ENCODE data around the gene ANKMY1. TPM values are rescaled to one million over a fixed set of nuclear protein-coding genes. Genes with fewer than 3 reads are reported as not detected.

ANKMY1 gene
- total and polyA plus RNA-seq, 2 of the 13 experiments (the other 11 are each of a cell fraction or from before 2014, with no cell fraction given), result 11.7 to 18.8 TPM

DNA sequence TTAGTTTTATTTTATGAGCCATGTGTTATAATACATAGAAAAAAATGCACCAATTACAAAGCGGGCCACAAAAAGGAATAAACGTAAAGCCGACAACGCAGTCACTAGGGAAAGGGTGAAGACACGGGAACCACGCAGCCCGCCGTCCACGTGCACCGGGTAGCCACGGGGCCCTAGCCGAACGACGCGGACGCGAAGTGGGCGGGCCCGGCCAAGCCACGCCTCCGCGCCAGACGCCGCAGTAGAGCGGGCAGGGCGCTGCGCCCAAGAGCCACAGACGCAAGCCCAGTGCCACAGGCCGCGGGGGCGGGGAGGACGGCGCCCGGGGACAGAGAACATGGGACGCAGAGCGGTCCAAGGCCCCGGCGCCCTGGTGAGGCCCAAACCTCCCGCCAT is 2.3 kb upstream of the ANKMY1 start, which contains the start of gene DUSP28 (continued):
- TF ChIP-seq YEATS2 (CRISPR knock-in tag; IDR thresholded peaks at IDR 0.05; ENCODE audit: borderline replicate concordance) (peak; percentile 77; the same call in 1 of the 2 replicates), TGIF2 (CRISPR knock-in tag; IDR thresholded peaks at IDR 0.05) (peak; percentile 95), ZNF205 (CRISPR knock-in tag; IDR thresholded peaks at IDR 0.05) (0 out of 2 replicates have a peak, but pooled peaks have one; percentile 30), FOXM1 (CRISPR knock-in tag; IDR thresholded peaks at IDR 0.05) (peak; percentile 30; the same call in 1 of the 2 replicates), ZKSCAN5 (CRISPR knock-in tag; IDR thresholded peaks at IDR 0.05) (no peak), POLR2A (IDR thresholded peaks at IDR 0.05; ENCODE audit: insufficient read depth in 1 of 2, low read depth in 2 of 2, low read length in 2 of 2) (peak in 1 of 2 experiments; percentile 81; a peak in 2 of 4 replicates), ZNF329 (CRISPR knock-in tag; IDR thresholded peaks at IDR 0.05; ENCODE audit: low read depth) (peak; percentile 2; the same call in 1 of the 2 replicates), PPARG (CRISPR knock-in tag; conservative IDR thresholded peaks at IDR 0.05) (peak; percentile 76), MAZ (IDR thresholded peaks at IDR 0.05; ENCODE audit: borderline replicate concordance, low read depth, low read length) (no peak; the same call in 1 of the 2 replicates), MAZ (CRISPR knock-in tag; IDR thresholded peaks at IDR 0.05; ENCODE audit: low read depth) (peak; percentile 39; the same call in 1 of the 2 replicates), ZNF431 (CRISPR knock-in tag; IDR thresholded peaks at IDR 0.05; ENCODE audit: borderline replicate concordance, low read depth) (no peak; the same call in 1 of the 2 replicates), GATA4 (IDR thresholded peaks at IDR 0.05; ENCODE audit: borderline replicate concordance, low read depth) (peak; percentile 36), ZKSCAN1 (IDR thresholded peaks at IDR 0.05; ENCODE audit: low read length) (no peak), JUN (CRISPR knock-in tag; IDR thresholded peaks at IDR 0.05) (no peak), MIER3 (CRISPR knock-in tag; IDR thresholded peaks at IDR 0.05; ENCODE audit: borderline replicate concordance) (peak; percentile 65; the same call in 1 of the 2 replicates), IKZF4 (CRISPR knock-in tag; IDR thresholded peaks at IDR 0.05; ENCODE audit: borderline replicate concordance, low read depth, not compliant biosample characterization) (no peak), ZNF296 (CRISPR knock-in tag; conservative IDR thresholded peaks at IDR 0.05) (0 out of 2 replicates have a peak, but pooled peaks have one; percentile 76), FOXK1 (CRISPR knock-in tag; IDR thresholded peaks at IDR 0.05; ENCODE audit: borderline replicate concordance, low read depth) (peak; percentile 66; the same call in 1 of the 2 replicates), MBNL3 (CRISPR knock-in tag; conservative IDR thresholded peaks at IDR 0.05) (no peak)
- TF ChIP-seq, protein P1, sequence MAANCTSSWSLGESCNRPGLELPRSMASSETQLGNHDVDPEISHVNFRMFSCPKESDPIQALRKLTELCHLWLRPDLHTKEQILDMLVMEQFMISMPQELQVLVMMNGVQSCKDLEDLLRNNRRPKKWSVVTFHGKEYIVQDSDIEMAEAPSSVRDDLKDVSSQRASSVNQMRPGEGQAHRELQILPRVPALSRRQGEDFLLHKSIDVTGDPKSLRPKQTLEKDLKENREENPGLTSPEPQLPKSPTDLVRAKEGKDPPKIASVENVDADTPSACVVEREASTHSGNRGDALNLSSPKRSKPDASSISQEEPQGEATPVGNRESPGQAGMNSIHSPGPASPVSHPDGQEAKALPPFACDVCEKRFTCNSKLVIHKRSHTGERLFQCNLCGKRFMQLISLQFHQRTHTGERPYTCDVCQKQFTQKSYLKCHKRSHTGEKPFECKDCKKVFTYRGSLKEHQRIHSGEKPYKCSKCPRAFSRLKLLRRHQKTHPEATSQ (CRISPR knock-in tag; IDR thresholded peaks at IDR 0.05; ENCODE audit: borderline replicate concordance), result no peak
- TF ChIP-seq, protein P2, sequence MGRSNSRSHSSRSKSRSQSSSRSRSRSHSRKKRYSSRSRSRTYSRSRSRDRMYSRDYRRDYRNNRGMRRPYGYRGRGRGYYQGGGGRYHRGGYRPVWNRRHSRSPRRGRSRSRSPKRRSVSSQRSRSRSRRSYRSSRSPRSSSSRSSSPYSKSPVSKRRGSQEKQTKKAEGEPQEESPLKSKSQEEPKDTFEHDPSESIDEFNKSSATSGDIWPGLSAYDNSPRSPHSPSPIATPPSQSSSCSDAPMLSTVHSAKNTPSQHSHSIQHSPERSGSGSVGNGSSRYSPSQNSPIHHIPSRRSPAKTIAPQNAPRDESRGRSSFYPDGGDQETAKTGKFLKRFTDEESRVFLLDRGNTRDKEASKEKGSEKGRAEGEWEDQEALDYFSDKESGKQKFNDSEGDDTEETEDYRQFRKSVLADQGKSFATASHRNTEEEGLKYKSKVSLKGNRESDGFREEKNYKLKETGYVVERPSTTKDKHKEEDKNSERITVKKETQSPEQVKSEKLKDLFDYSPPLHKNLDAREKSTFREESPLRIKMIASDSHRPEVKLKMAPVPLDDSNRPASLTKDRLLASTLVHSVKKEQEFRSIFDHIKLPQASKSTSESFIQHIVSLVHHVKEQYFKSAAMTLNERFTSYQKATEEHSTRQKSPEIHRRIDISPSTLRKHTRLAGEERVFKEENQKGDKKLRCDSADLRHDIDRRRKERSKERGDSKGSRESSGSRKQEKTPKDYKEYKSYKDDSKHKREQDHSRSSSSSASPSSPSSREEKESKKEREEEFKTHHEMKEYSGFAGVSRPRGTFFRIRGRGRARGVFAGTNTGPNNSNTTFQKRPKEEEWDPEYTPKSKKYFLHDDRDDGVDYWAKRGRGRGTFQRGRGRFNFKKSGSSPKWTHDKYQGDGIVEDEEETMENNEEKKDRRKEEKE (IDR thresholded peaks at IDR 0.05), result no peak
- TF ChIP-seq, protein P3, sequence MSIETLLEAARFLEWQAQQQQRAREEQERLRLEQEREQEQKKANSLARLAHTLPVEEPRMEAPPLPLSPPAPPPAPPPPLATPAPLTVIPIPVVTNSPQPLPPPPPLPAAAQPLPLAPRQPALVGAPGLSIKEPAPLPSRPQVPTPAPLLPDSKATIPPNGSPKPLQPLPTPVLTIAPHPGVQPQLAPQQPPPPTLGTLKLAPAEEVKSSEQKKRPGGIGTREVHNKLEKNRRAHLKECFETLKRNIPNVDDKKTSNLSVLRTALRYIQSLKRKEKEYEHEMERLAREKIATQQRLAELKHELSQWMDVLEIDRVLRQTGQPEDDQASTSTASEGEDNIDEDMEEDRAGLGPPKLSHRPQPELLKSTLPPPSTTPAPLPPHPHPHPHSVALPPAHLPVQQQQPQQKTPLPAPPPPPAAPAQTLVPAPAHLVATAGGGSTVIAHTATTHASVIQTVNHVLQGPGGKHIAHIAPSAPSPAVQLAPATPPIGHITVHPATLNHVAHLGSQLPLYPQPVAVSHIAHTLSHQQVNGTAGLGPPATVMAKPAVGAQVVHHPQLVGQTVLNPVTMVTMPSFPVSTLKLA (IDR thresholded peaks at IDR 0.05), result peak; percentile 87
- TF ChIP-seq, protein P4, sequence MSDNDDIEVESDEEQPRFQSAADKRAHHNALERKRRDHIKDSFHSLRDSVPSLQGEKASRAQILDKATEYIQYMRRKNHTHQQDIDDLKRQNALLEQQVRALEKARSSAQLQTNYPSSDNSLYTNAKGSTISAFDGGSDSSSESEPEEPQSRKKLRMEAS (IDR thresholded peaks at IDR 0.05), result peak; percentile 100
- TF ChIP-seq, protein P5, sequence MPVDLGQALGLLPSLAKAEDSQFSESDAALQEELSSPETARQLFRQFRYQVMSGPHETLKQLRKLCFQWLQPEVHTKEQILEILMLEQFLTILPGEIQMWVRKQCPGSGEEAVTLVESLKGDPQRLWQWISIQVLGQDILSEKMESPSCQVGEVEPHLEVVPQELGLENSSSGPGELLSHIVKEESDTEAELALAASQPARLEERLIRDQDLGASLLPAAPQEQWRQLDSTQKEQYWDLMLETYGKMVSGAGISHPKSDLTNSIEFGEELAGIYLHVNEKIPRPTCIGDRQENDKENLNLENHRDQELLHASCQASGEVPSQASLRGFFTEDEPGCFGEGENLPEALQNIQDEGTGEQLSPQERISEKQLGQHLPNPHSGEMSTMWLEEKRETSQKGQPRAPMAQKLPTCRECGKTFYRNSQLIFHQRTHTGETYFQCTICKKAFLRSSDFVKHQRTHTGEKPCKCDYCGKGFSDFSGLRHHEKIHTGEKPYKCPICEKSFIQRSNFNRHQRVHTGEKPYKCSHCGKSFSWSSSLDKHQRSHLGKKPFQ (CRISPR knock-in tag; IDR thresholded peaks at IDR 0.05; ENCODE audit: insufficient replicate concordance), result no peak

Measured in HepG2 (cell line).